Keratinocyte (primary cell): Measurements from ENCODE around the gene STRN.
"Not testable (repeated sequence)": the region's sequence is repeated elsewhere in the genome, so short reads cannot be mapped to it uniquely, and the experiment has no call there.

Experiments used
- EZH2 ChIP-seq: IDR thresholded peaks from one replicate; pipeline ENCODE4 v1.6.1; 2012; ENCODE audit warnings: inconsistent platforms, mild to moderate bottlenecking, low read length, moderate library complexity
- TF ChIP-seq, protein P1 (sequence below), 3 experiments: IDR thresholded peaks in 1 of 3; conservative IDR thresholded peaks in 1 of 3; optimal IDR thresholded peaks in 1 of 3; 2 replicates in 2 of 3; 3 replicates in 1 of 3; pipeline versions ENCODE3 to v1.5.1; 2011; ENCODE audit warnings: low read length in 3 of 3, mild to moderate bottlenecking in 3 of 3, moderate library complexity in 2 of 3, control low read depth in 1 of 3, inconsistent platforms in 1 of 3; ENCODE audit not compliant: insufficient read depth in 2 of 3; ENCODE audit errors: extremely low read depth in 1 of 3

DNA sequence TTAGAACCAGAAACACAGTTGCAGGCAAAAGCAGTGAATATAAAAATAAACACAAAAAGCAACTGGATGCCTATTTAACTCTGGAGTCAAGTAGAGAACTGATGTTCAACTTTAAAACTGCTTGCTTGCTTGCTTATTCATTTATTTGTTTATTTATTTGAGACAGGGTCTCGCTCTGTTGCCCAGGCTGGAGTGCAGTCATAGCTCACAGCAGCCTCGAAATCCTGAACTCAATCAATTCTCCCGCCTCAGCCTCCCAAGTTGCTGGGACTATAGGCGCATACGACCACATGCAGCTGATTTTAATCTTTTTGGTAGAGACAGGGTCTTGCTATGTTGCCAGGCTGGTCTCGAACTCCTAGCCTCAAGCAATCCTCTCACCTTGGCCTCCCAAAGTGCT, 34.6 kb downstream of the STRN start:
- TF ChIP-seq, protein P1, sequence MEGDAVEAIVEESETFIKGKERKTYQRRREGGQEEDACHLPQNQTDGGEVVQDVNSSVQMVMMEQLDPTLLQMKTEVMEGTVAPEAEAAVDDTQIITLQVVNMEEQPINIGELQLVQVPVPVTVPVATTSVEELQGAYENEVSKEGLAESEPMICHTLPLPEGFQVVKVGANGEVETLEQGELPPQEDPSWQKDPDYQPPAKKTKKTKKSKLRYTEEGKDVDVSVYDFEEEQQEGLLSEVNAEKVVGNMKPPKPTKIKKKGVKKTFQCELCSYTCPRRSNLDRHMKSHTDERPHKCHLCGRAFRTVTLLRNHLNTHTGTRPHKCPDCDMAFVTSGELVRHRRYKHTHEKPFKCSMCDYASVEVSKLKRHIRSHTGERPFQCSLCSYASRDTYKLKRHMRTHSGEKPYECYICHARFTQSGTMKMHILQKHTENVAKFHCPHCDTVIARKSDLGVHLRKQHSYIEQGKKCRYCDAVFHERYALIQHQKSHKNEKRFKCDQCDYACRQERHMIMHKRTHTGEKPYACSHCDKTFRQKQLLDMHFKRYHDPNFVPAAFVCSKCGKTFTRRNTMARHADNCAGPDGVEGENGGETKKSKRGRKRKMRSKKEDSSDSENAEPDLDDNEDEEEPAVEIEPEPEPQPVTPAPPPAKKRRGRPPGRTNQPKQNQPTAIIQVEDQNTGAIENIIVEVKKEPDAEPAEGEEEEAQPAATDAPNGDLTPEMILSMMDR (optimal IDR thresholded peaks at IDR 0.05 in 1 of 3, IDR thresholded peaks at IDR 0.05 in 1 of 3, conservative IDR thresholded peaks at IDR 0.05 in 1 of 3; ENCODE audit: extremely low read depth in 1 of 3, insufficient read depth in 2 of 3, low read length in 3 of 3), result not testable (repeated sequence)
- TF ChIP-seq EZH2, result not testable (repeated sequence)
